Measurements from ENCODE around the gene NR1I2. TPM values are rescaled to one million over a fixed set of nuclear protein-coding genes. Genes with fewer than 3 reads are reported as not detected.
A peak's percentile ranks its signal among the peaks of the same experiment; 100 is the strongest.

The NR1I2 gene
- total and polyA plus RNA-seq, 9 of the 15 experiments (the other 6 are each of a cell fraction or from before 2014, with no cell fraction given), result not detected

DNA sequence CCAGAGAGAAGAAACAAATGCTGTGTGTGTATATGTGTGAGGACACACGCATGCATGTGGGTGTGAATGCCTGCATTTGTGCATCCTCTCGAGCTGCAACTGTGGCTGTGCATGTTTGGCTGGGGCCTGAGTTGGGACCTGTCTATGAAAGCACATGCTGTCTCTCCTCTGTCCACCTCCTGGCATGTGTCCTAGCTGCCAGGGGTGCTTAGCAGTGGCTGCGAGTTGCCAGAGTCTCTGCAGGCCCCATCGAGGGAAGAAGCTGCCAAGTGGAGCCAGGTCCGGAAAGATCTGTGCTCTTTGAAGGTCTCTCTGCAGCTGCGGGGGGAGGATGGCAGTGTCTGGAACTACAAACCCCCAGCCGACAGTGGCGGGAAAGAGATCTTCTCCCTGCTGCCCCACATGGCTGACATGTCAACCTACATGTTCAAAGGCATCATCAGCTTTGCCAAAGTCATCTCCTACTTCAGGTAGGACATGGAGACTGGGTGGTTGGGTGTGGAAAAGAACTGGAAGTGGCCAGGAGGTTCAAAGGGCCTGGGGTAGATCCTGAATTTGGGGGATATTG is 30.7 kb downstream of the NR1I2 start:
- CTCF ChIA-PET (ENCODE audit: low intra/inter-chr PET ratio), result no interaction called here

More for the DNA sequence above, 30.7 kb downstream of the NR1I2 start:
- H3K36me3 ChIP-seq (ENCODE audit: control insufficient read depth, insufficient read depth, low read length), result no peaks in the 10 kb centered on the region
- intact Hi-C loops (cut with micrococcal nuclease) (loop anchor here (10.0 kb wide), 1 partner anchor 58 kb away; no protein-coding TSS in a partner anchor), in situ Hi-C loops (cut with MboI) (no loop called here)
- POLR2A ChIA-PET, result interaction anchor here (1.0 kb wide), 1 partner anchor 12 kb away, joined by 4 read pairs; no protein-coding TSS in a partner anchor
- FAIRE-seq, result no peak
- peak overlapping the region; percentile 50; the same call in 1 of the 2 replicates for H2AFZ ChIP-seq (ENCODE audit: low read depth, low read length)
- ATAC-seq, result peak; percentile 40; the same call in 2 of the 3 replicates
- H3K4me3 ChIP-seq, result no peak overlapping the region
- no peaks in the 10 kb centered on the region for H4K20me1 ChIP-seq (replicated peaks; ENCODE audit: control insufficient read depth, insufficient read depth, low read length)
- H3K4me2 ChIP-seq (ENCODE audit: insufficient read depth, low read length), result no peak overlapping the region
- WGBS (ENCODE audit: insufficient coverage, low coverage, missing lambda C conversion rate), result 11% methylated on average over 8 of the region's 8 CpGs
- no peaks in the 10 kb centered on the region for H3K9me1 ChIP-seq (ENCODE audit: control insufficient read depth, insufficient read depth, low read length)
- no peaks in the 10 kb centered on the region for H3K9me3 ChIP-seq (replicated peaks; ENCODE audit: control insufficient read depth, insufficient read depth, low read depth, low read length)
- no peak for TF ChIP-seq TARDBP (IDR thresholded peaks at IDR 0.05)
- TF ChIP-seq, protein P1, sequence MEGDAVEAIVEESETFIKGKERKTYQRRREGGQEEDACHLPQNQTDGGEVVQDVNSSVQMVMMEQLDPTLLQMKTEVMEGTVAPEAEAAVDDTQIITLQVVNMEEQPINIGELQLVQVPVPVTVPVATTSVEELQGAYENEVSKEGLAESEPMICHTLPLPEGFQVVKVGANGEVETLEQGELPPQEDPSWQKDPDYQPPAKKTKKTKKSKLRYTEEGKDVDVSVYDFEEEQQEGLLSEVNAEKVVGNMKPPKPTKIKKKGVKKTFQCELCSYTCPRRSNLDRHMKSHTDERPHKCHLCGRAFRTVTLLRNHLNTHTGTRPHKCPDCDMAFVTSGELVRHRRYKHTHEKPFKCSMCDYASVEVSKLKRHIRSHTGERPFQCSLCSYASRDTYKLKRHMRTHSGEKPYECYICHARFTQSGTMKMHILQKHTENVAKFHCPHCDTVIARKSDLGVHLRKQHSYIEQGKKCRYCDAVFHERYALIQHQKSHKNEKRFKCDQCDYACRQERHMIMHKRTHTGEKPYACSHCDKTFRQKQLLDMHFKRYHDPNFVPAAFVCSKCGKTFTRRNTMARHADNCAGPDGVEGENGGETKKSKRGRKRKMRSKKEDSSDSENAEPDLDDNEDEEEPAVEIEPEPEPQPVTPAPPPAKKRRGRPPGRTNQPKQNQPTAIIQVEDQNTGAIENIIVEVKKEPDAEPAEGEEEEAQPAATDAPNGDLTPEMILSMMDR (IDR thresholded peaks at IDR 0.05 in 2 of 3, conservative IDR thresholded peaks at IDR 0.05 in 1 of 3; ENCODE audit: insufficient read depth in 2 of 3, low read depth in 1 of 3, low read length in 3 of 3), result peak in 1 of 3 experiments; percentile 10; a peak in 1 of 6 replicates
- TF ChIP-seq ZFP30 (CRISPR knock-in tag; IDR thresholded peaks at IDR 0.05; ENCODE audit: borderline replicate concordance), result no peak
- TF ChIP-seq CEBPB (tag; IDR thresholded peaks at IDR 0.05), result no peak
- TF ChIP-seq, protein P2, sequence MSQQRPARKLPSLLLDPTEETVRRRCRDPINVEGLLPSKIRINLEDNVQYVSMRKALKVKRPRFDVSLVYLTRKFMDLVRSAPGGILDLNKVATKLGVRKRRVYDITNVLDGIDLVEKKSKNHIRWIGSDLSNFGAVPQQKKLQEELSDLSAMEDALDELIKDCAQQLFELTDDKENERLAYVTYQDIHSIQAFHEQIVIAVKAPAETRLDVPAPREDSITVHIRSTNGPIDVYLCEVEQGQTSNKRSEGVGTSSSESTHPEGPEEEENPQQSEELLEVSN (IDR thresholded peaks at IDR 0.05; ENCODE audit: borderline replicate concordance in 1 of 2, extremely low read depth in 1 of 2, insufficient read depth in 1 of 2, insufficient read length in 1 of 2, low read depth in 1 of 2, low read length in 1 of 2, poor library complexity in 1 of 2, severe bottlenecking in 1 of 2), result peak in 1 of 2 experiments; percentile 50
- no peak for TF ChIP-seq TCF7L2 (IDR thresholded peaks at IDR 0.05; ENCODE audit: low read depth, low read length)
- H3K9ac ChIP-seq (ENCODE audit: insufficient read depth in 1 of 2, low read depth in 2 of 2, low read length in 2 of 2), result no peak overlapping the region
- H3K27me3 ChIP-seq (ENCODE audit: control insufficient read depth in 2 of 2, insufficient read depth in 2 of 2, low read length in 2 of 2), result peaks cover 6 to 25% of the 10 kb centered on the region in 2 experiments; a peak in 4 of 5 replicates
- no TSS peak for BruUV-seq (replicated peaks)
- H3K4me1 ChIP-seq (replicated peaks in 1 of 2; ENCODE audit: control insufficient read depth in 2 of 2, insufficient read depth in 2 of 2, low read length in 2 of 2), result peaks cover 0 to 6% of the 10 kb centered on the region in 2 experiments; a peak in 2 of 5 replicates
- peak in 1 of 4 experiments; percentile 13 for DNase-seq (ENCODE audit: extremely low read depth in 1 of 4, low spot score in 3 of 4)
- no peak overlapping the region for H3K27ac ChIP-seq (ENCODE audit: extremely low read depth, low read depth, low read length)
- no peaks in the 10 kb centered on the region for H3K79me2 ChIP-seq (ENCODE audit: control insufficient read depth, insufficient read depth, low read length)

All from K562 (cell line).